SK-N-SH treated with all-trans-retinoic acid at 6 μM for 48 hours (cell line): Measurements from ENCODE around the gene RAF1.

Experiments used
- ATAC-seq: fragments of 200-7000 bp; cut with Tn5 transposase; 3 replicates; pipeline ENCODE4 v1.9.1; 2020; ENCODE audit warnings: mild to moderate bottlenecking, moderate library complexity
- ARNTL ChIP-seq: fragments of 450-650 bp; formaldehyde crosslinking; IDR thresholded peaks from 2 replicates; pipeline ENCODE4 v1.5.0; 2020; ENCODE audit warnings: low read depth, mild to moderate bottlenecking, moderate library complexity, borderline replicate concordance
- BACH2 ChIP-seq: fragments of 250-450 bp; sonication (Bioruptor Pico); IDR thresholded peaks from 2 replicates; pipeline ENCODE4 v1.9.0; 2021; ENCODE audit warnings: mild to moderate bottlenecking, borderline replicate concordance
- CSDC2 ChIP-seq: fragments of 250-450 bp; sonication (Bioruptor Pico); IDR thresholded peaks from 2 replicates; pipeline ENCODE4 v1.5.0; 2020; ENCODE audit warnings: mild to moderate bottlenecking, moderate library complexity
- CSRNP3 ChIP-seq: fragments of 250-450 bp; sonication (Bioruptor Pico); IDR thresholded peaks from 2 replicates; pipeline ENCODE4 v1.5.1; 2021; ENCODE audit warnings: mild to moderate bottlenecking, moderate library complexity
- ESRRG ChIP-seq: fragments of 250-450 bp; sonication (Bioruptor Pico); IDR thresholded peaks from 2 replicates; pipeline ENCODE4 v1.6.1; 2021; ENCODE audit warnings: mild to moderate bottlenecking
- GLIS3 ChIP-seq: fragments of 250-450 bp; sonication (Bioruptor Pico); IDR thresholded peaks from 2 replicates; pipeline ENCODE4 v1.5.0; 2020; ENCODE audit warnings: mild to moderate bottlenecking, moderate library complexity
- ISL1 ChIP-seq: fragments of 250-450 bp; sonication (Bioruptor Pico); IDR thresholded peaks from 2 replicates; pipeline ENCODE4 v2.1.2; 2022; ENCODE audit warnings: mild to moderate bottlenecking, moderate library complexity
- OSR1 ChIP-seq: fragments of 250-450 bp; sonication (Bioruptor Pico); IDR thresholded peaks from 2 replicates; pipeline ENCODE4 v1.8.0; 2022; ENCODE audit warnings: moderate library complexity, mild to moderate bottlenecking, inconsistent platforms
- PATZ1 ChIP-seq: fragments of 250-450 bp; sonication (Bioruptor Pico); IDR thresholded peaks from 2 replicates; pipeline ENCODE4 v1.8.0; 2020; ENCODE audit warnings: mild to moderate bottlenecking, moderate library complexity, borderline replicate concordance
- POU6F1 ChIP-seq: fragments of 250-450 bp; sonication (Bioruptor Pico); IDR thresholded peaks from 2 replicates; pipeline ENCODE4 v1.8.0; 2021; ENCODE audit warnings: low read depth, mild to moderate bottlenecking, moderate library complexity, borderline replicate concordance
- RARB ChIP-seq: fragments of 250-450 bp; sonication (Bioruptor Pico); IDR thresholded peaks from 2 replicates; pipeline ENCODE4 v1.8.0; 2021; ENCODE audit warnings: mild to moderate bottlenecking, moderate library complexity
- SNAI2 ChIP-seq: fragments of 250-450 bp; sonication (Bioruptor Pico); IDR thresholded peaks from 2 replicates; pipeline ENCODE4 v1.5.0; 2020; ENCODE audit warnings: mild to moderate bottlenecking, moderate library complexity
- TCF4 ChIP-seq: fragments of 250-450 bp; sonication (Bioruptor Pico); IDR thresholded peaks from 2 replicates; pipeline ENCODE4 v1.8.0; 2021; ENCODE audit warnings: mild to moderate bottlenecking, moderate library complexity, borderline replicate concordance
- TOX ChIP-seq: fragments of 250-450 bp; sonication (Bioruptor Pico); IDR thresholded peaks from 2 replicates; pipeline ENCODE4 v1.8.0; 2021; ENCODE audit warnings: mild to moderate bottlenecking, moderate library complexity, borderline replicate concordance
- TSHZ2 ChIP-seq: fragments of 250-450 bp; sonication (Bioruptor Pico); IDR thresholded peaks from 2 replicates; pipeline ENCODE4 v1.5.0; 2020; ENCODE audit warnings: mild to moderate bottlenecking, moderate library complexity
- ZC3H10 ChIP-seq: fragments of 250-450 bp; sonication (Bioruptor Pico); IDR thresholded peaks from 2 replicates; pipeline ENCODE4 v1.5.1; 2021; ENCODE audit warnings: mild to moderate bottlenecking, moderate library complexity
- ZFP3 ChIP-seq: fragments of 250-450 bp; sonication (Bioruptor Pico); IDR thresholded peaks from 2 replicates; pipeline ENCODE4 v1.5.0; 2020; ENCODE audit warnings: mild to moderate bottlenecking, moderate library complexity
- ZFP30 ChIP-seq: fragments of 450-650 bp; formaldehyde crosslinking; IDR thresholded peaks from 2 replicates; pipeline ENCODE4 v1.5.0; 2022; ENCODE audit warnings: mild to moderate bottlenecking, moderate library complexity
- ZNF565 ChIP-seq: fragments of 450-650 bp; formaldehyde crosslinking; conservative IDR thresholded peaks from 2 replicates; pipeline ENCODE4 v1.5.0; 2020; ENCODE audit warnings: low read depth, mild to moderate bottlenecking, moderate library complexity
- ZNF70 ChIP-seq: fragments of 450-650 bp; formaldehyde crosslinking; IDR thresholded peaks from 2 replicates; pipeline ENCODE4 v1.5.0; 2020; ENCODE audit warnings: mild to moderate bottlenecking, moderate library complexity
- ZNF8 ChIP-seq: fragments of 450-650 bp; formaldehyde crosslinking; IDR thresholded peaks from 2 replicates; pipeline ENCODE4 v1.5.0; 2020; ENCODE audit warnings: mild to moderate bottlenecking, moderate library complexity

Gene RAF1

GRCh38 chr3:12585970-12586369 lies 77.9 kb downstream of the RAF1 start:
- no peak for ATAC-seq
- TF ChIP-seq RARB (CRISPR knock-in tag) (no peak), ZC3H10 (CRISPR knock-in tag) (no peak), ISL1 (CRISPR knock-in tag) (no peak), ZNF70 (CRISPR knock-in tag) (no peak), CSDC2 (CRISPR knock-in tag) (no peak), ESRRG (CRISPR knock-in tag) (no peak), OSR1 (CRISPR knock-in tag) (no peak), CSRNP3 (CRISPR knock-in tag) (no peak), ZFP3 (CRISPR knock-in tag) (no peak), ARNTL (CRISPR knock-in tag) (no peak), PATZ1 (CRISPR knock-in tag) (no peak), GLIS3 (CRISPR knock-in tag) (no peak)

- no peak for TF ChIP-seq ZNF565 (CRISPR knock-in tag)
- no peak for TF ChIP-seq TSHZ2 (CRISPR knock-in tag)
- no peak for TF ChIP-seq ZFP3 (CRISPR knock-in tag)
- no peak for TF ChIP-seq ZFP30
- no peak for TF ChIP-seq BACH2 (CRISPR knock-in tag)
- TF ChIP-seq ZNF70 (CRISPR knock-in tag): no peak
- no peak for TF ChIP-seq ZC3H10 (CRISPR knock-in tag)
- TF ChIP-seq ZNF8 (CRISPR knock-in tag): no peak
- no peak for TF ChIP-seq SNAI2 (CRISPR knock-in tag)
- no peak for TF ChIP-seq OSR1 (CRISPR knock-in tag)
- ATAC-seq: no peak
Observed at GRCh38 chr3:12585181-12585580, 78.7 kb downstream of the RAF1 start.

GRCh38 chr3:12584083-12584482 lies 79.8 kb downstream of the RAF1 start:
- TF ChIP-seq CSDC2 (CRISPR knock-in tag): no peak
- no peak for ATAC-seq

GRCh38 chr3:12583280-12583679 lies 80.6 kb downstream of the RAF1 start:
- TF ChIP-seq TCF4 (CRISPR knock-in tag): no peak

GRCh38 chr3:12582730-12583129 lies 81.2 kb downstream of the RAF1 start:
- no peak for ATAC-seq
- TF ChIP-seq ZFP3 (CRISPR knock-in tag): no peak
- no peak for TF ChIP-seq ZNF8 (CRISPR knock-in tag)
- TF ChIP-seq TOX (CRISPR knock-in tag): no peak
- TF ChIP-seq POU6F1 (CRISPR knock-in tag): no peak
- no peak for TF ChIP-seq ARNTL (CRISPR knock-in tag)
- no peak for TF ChIP-seq OSR1 (CRISPR knock-in tag)
- TF ChIP-seq GLIS3 (CRISPR knock-in tag): no peak
- no peak for TF ChIP-seq ZFP30
- no peak for TF ChIP-seq ZNF565 (CRISPR knock-in tag)
- no peak for TF ChIP-seq CSDC2 (CRISPR knock-in tag)

More at GRCh38 chr3:12583280-12583679, 80.6 kb downstream of the RAF1 start:
- ATAC-seq: no peak
